ENCODE results near the gene RNF14. TPM values are rescaled to one million over a fixed set of nuclear protein-coding genes. Genes with fewer than 3 reads are reported as not detected.
A peak's percentile ranks its signal among the peaks of the same experiment; 100 is the strongest.

RNF14 gene
- total and polyA plus RNA-seq, 2 of the 8 experiments (the other 6 are each of a cell fraction or from before 2014, with no cell fraction given), result 4.7 to 20.2 TPM

- Histone ChIP-seq H2AK5ac (ENCODE audit: low read depth, low read length) (no peak overlapping the region), H3K4ac (replicated peaks; ENCODE audit: insufficient read length, low read depth, low read length) (no peak overlapping the region), H2BK5ac (ENCODE audit: low read depth, low read length) (no peak overlapping the region), H3K4me2 (ENCODE audit: insufficient read depth in 1 of 2, low read depth in 2 of 2, low read length in 2 of 2) (no peak overlapping the region), H3K79me1 (ENCODE audit: low read depth, low read length) (no peaks in the 10 kb centered on the region), H2BK12ac (ENCODE audit: low read depth, low read length) (no peak overlapping the region), H3K9ac (replicated peaks in 1 of 4; ENCODE audit: extremely low read depth in 1 of 4, low read depth in 3 of 4, low read length in 3 of 4) (no peak overlapping the region), H2BK15ac (ENCODE audit: low read length) (peak overlapping the region; percentile 48; the same call in 1 of the 2 replicates), H3K56ac (replicated peaks; ENCODE audit: insufficient read length, low read depth, low read length) (no peak overlapping the region), H2BK120ac (replicated peaks; ENCODE audit: low read depth, low read length) (no peak overlapping the region), H3K27me3 (replicated peaks in 1 of 4; ENCODE audit: control insufficient read depth in 3 of 4, extremely low read depth in 1 of 4, insufficient read depth in 3 of 4, low read length in 3 of 4) (no peaks in the 10 kb centered on the region; a peak in 1 of 7 replicates), H3K14ac (ENCODE audit: insufficient read length) (no peak overlapping the region), H3K36me3 (ENCODE audit: control insufficient read depth in 2 of 4, insufficient read depth in 4 of 4, low read length in 3 of 4) (no peaks in the 10 kb centered on the region), H3K23ac (ENCODE audit: insufficient read length) (no peak overlapping the region), H3K4me1 (replicated peaks in 1 of 4; ENCODE audit: control insufficient read depth in 3 of 4, insufficient read depth in 4 of 4, low read length in 3 of 4) (peaks cover 2 to 9% (median 9%) of the 10 kb centered on the region in 4 experiments; a peak in 6 of 7 replicates), H3K27ac (ENCODE audit: low read depth, low read length) (no peak overlapping the region), H4K5ac (ENCODE audit: insufficient read length, low read depth, low read length) (no peak overlapping the region), H2BK20ac (ENCODE audit: low read length) (no peak overlapping the region), H4K91ac (replicated peaks; ENCODE audit: insufficient read length, low read length) (no peak overlapping the region), H3K4me3 (ENCODE audit: extremely low read depth in 1 of 4, insufficient read depth in 2 of 4, low read depth in 3 of 4, low read length in 4 of 4) (no peak overlapping the region), H2AFZ (ENCODE audit: low read length) (no peak overlapping the region), H3K18ac (ENCODE audit: extremely low read depth, low read length) (no peak overlapping the region), H4K8ac (ENCODE audit: extremely low read depth, insufficient read depth, low read length) (no peak overlapping the region), H4K20me1 (replicated peaks in 1 of 2; ENCODE audit: control insufficient read depth in 1 of 2, insufficient read depth in 2 of 2, low read length in 2 of 2) (no peaks in the 10 kb centered on the region), H3K23me2 (ENCODE audit: low read depth, low read length) (no peaks in the 10 kb centered on the region), H3K79me2 (ENCODE audit: control insufficient read depth in 1 of 2, insufficient read depth in 2 of 2, low read length in 2 of 2) (no peaks in the 10 kb centered on the region), H3K9me3 (ENCODE audit: insufficient read depth in 2 of 2, low read depth in 1 of 2, low read length in 1 of 2) (no peaks in the 10 kb centered on the region)
- POLR2A ChIA-PET (ENCODE audit: partially characterized antibody), result interaction anchor here (1.3 to 9.2 kb wide), 5 partner anchors 8 to 269 kb away, joined by 3 to 121 read pairs (median 8); partner anchors contain the start of gene RNF14
- CTCF ChIA-PET (ENCODE audit: partially characterized antibody), result interaction anchor here (0.7 to 13.3 kb wide), 54 partner anchors 8 to 591 kb away, joined by 3 to 324 read pairs (median 6); partner anchors contain the start of genes DELE1, PCDH1, PCDHGA10 and RNF14
- 92% methylated on average over 3 of the region's 3 CpGs; no CpG with 5 or more reads in 1 of the 2 experiments for WGBS, 2 experiments (ENCODE audit: extremely low coverage in 1 of 2, insufficient coverage in 1 of 2, insufficient read length in 1 of 2, insufficient replicate concordance in 2 of 2, low coverage in 1 of 2, low lambda C conversion rate in 2 of 2, missing lambda C conversion rate in 1 of 2)
- FAIRE-seq (no peak), DNase-seq (ENCODE audit: low read depth in 1 of 2, low spot score in 2 of 2) (no peak)
- TF ChIP-seq SRF (IDR thresholded peaks at IDR 0.05; ENCODE audit: low read depth, low read length), result no peak
Measured at GRCh38 chr5:141961466-141961865, 7.4 kb upstream of the RNF14 start.

All from H1 (cell line).